Measurements from ENCODE around the gene MYO9B.

The MYO9B gene

DNA sequence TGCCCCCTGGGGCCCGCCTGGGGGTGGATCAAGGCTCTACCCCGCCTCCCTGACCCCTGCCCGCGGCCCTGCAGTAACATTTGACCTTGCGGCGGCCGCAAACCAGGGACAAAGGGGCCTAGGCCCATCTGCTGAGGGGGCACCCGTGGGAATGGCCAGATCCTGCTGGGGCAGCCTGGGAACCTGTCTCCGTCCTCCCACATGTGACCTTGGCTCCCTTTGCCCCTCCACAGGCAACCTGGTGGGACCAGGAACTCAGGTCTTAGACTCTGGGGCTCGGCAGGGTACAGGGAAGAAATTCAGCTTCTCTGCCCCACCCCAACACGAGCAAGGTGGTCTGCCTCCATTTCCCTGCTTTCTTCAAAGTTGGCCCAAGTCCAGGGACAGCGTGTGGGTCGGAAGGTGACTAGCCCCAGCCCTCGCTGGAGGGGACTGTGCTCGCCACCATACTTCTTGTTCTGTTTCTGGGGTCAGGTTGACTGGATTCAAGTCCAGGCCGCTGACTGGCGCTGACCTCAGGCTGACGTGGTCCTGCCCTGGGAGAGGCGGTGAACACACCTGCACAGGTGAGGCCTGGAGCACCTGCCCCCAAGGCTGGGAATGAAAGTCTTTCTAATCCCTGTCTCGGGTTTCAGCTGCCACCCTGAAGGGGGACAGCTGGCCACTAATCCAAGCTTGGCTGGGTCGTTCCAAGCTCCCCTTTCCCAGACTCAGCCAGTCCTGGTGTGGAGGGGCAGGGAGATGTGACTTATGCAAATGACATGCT, 172.6 kb downstream of the MYO9B start:
- no peak overlapping the region for H3K4me3 ChIP-seq (ENCODE audit: low read depth, low read length)
- no peak for DNase-seq (ENCODE audit: low read depth)

DNA sequence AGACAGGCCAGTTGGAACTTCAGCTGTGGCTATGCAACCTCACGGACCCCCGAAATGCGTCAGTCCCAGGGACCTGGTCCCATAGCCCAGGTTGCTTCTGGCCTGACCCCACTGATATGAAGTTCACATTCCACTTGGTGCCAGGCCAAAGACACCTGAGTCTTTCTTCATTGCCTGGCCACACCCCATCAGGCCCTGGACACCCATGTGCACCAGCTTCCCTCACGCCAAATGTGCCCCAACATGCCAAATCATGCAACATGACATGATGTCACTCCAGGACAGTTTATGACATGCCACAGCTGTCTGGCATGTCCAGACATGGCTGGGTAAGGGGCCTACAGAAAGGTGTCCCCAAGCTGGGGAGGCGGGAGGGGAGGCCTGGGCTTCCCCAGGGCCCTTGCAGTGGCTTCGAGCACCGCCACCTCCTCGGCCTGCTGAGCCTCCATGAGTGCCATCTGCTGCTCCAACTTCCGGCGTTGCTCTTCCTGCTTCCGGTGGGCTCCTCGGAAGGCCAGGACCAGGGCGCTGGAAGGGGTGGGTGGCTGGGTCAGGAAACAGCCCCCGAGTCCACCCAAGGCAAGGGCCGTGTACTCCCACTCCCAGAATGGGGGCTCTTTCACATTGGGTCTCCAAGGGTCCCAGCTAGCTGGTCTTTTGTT, 174.4 kb downstream of the MYO9B start:
- H3K4me3 ChIP-seq (ENCODE audit: low read depth, low read length): no peak overlapping the region
- no peak for DNase-seq (ENCODE audit: low read depth)

DNA sequence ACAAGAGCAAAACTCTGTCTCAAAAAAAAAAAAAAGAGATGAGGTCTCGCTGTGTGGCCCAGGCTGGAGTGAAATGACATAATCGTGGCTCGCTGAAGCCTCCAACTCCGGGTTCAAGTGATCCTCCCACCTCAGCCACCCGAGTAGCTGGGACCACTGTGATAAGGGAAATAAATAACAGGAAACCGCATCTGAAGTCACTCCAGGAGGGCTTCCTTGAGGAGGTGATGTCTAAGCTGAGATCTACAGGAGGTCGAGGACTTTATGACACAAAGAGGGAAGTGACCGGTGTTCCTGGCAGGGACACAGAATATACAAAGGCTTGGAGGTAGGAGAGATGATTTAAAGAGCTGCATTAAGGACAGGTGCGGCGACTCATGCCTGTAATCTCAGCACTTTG, 179.1 kb downstream of the MYO9B start:
- no peak overlapping the region for H3K4me3 ChIP-seq (ENCODE audit: low read depth, low read length)

DNA sequence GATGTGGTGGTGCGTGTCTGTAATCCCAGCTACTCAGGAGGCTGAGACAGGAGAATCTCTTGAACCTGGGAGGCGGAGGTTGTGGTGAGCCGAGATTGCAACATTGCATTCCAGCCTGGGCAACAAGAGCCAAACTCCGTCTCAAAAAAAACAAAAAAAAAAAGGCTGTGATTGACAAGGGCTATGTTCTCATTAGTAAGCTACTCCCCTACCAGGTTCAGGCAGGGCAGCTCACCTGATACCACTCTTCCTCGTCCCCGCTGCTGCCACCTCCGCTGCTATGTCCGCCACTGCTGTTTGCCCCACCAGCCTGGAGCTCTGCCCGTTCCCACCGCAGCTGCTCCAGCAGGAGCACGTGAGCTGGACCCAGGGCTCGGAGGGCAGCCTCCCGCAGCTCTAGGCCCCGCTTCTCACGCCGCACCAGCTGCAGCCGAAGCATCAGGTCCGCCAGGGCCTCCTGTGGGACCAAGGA, 179.6 kb downstream of the MYO9B start:
- H3K4me3 ChIP-seq (ENCODE audit: low read depth, low read length): no peak overlapping the region
- DNase-seq (ENCODE audit: low read depth): no peak

More for the DNA sequence above, 179.1 kb downstream of the MYO9B start:
- DNase-seq (ENCODE audit: low read depth): no peak

DNA sequence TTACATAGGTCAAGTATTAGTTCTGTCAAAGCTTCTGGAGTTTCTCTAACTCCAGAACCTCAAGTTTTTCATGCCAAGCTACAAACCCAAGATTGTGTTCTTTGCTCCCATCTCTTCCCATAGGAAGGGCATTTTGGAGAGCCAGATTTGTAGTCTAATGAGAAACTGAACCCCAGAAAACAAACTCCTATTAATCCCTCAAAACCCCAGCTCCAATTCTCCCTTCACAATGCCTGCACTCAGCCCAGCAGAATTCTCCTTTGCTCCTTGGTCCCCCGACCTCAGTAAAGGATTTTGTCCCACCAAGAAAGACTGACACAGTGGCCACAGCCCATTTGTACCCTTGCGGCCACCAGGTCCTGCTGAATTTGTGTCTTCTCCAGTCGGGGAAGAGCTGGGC, 180.6 kb downstream of the MYO9B start:
- DNase-seq (ENCODE audit: low read depth): no peak
- H3K4me3 ChIP-seq (ENCODE audit: low read depth, low read length): no peak overlapping the region

DNA sequence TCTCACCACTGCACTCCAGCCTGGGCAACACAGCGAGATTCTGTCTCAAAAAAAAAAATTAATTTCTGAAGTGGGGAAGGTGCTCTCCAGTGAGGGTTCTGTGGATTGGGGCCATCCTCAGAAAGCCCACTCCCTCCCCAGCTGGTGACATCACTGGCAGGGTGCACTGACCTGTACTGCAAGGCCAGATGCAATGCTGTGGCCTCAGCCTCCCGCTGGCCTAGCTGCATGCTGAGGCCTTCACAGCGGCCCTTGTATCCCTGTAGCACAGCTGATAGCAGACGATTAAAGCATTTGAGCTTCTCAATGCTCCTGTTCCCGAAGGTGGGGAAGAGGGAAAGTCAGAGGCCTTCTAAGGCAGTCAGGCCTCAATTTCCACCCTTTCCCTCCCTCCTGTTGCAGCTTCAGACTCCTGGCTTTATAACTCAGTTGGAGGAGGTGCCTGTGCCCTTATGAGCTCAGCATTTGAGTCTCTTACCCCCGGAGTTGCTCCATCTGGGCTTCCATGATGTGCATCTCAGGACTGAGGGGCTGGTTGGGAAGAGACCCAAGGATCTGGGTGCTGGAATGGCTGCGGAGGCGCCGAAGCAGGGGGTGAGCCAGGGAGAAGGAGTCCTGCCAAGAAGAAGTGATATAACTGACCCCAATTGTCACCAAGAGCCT, 183.7 kb downstream of the MYO9B start:
- H3K4me3 ChIP-seq (ENCODE audit: low read depth, low read length): no peak overlapping the region

DNA sequence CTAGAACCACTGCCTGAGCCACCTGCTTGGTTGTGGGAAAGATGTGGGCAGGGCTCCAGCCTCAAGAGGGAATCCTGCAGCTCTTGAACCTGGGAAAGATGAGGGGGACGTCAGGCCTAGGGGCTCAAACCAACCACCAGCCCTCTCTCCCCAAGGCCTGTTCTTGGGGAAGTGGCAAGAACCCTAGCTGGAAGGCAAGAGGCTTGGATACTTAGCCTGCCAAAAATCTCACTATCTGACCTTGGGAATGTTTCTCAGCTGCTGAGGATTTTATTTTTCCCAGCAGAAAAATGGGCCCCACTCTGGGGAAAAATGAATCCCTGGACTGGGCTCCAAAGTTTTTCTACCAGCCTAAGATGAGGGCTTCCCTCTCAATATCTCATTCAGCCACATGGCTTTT, 184.4 kb downstream of the MYO9B start:
- no peak for DNase-seq (ENCODE audit: low read depth)
- H3K4me3 ChIP-seq (ENCODE audit: low read depth, low read length): no peak overlapping the region

More for the DNA sequence above, 183.7 kb downstream of the MYO9B start:
- no peak for DNase-seq (ENCODE audit: low read depth)

DNA sequence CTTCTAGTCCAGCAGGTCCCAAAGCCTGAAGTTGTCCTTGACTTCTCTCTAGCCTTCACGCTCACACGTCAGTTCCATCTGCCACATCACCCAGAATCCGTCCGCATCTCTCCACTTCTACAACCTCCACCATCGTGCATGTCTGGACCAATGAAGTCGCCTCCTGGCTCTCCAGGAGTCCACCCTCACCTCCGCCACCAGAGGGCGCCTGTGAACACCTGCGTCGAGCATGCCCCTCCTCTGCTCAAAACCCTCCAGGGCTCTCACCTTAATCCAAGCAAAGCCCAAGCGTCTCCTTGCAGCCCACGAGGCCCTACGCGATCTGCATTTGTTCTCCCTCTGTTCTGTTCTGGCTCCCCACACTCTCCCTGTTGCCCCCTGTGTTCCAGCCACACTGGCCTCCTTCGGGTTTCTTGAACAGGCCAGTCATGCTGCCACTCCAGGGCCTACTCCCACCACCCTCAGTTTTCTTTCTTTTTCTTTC, 185.3 kb downstream of the MYO9B start:
- no peak overlapping the region for H3K4me3 ChIP-seq (ENCODE audit: low read depth, low read length)
- no peak for DNase-seq (ENCODE audit: low read depth)

DNA sequence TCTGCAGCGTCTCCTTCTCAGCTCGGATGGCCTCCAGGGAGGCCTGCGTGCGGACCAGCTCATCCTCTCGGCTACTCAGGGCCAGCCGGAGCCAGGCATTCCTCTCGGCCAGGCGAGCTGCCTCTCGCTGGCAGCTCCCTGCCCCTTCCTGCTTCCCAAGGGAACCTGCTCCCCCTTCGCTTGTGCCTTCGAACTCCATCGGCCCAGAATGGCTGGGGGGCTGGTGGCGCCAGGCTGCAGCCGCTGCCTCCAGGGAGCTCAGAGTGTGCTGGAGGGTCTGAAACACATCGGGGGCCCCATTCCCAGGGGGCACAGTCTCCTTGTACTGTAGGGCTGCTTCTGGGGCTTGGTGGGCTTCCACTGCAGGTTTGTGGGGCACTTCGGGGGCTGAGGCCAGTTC, 187.0 kb downstream of the MYO9B start:
- DNase-seq (ENCODE audit: low read depth): no peak
- H3K4me3 ChIP-seq (ENCODE audit: low read depth, low read length): no peak overlapping the region
